ENCODE data around the gene MYO1B.

The MYO1B gene

GRCh38 chr2:191411472-191411871 lies 166.3 kb downstream of the MYO1B start:
- no peak for DNase-seq (ENCODE audit: extremely low read depth, low read depth)
- no peak for TF ChIP-seq CTCF (IDR thresholded peaks at IDR 0.05; ENCODE audit: low read depth, low read length)

- TF ChIP-seq CTCF (IDR thresholded peaks at IDR 0.05; ENCODE audit: low read depth, low read length): no peak
Observed at GRCh38 chr2:191412353-191412752, 167.1 kb downstream of the MYO1B start.

GRCh38 chr2:191415101-191415500 lies 169.9 kb downstream of the MYO1B start:
- DNase-seq (ENCODE audit: extremely low read depth, low read depth): no peak
- no peak for TF ChIP-seq CTCF (IDR thresholded peaks at IDR 0.05; ENCODE audit: low read depth, low read length)

More at GRCh38 chr2:191412353-191412752, 167.1 kb downstream of the MYO1B start:
- no peak for DNase-seq (ENCODE audit: extremely low read depth, low read depth)

- TF ChIP-seq CTCF (IDR thresholded peaks at IDR 0.05; ENCODE audit: low read depth, low read length): no peak
- no peak for DNase-seq (ENCODE audit: extremely low read depth, low read depth)
Observed at GRCh38 chr2:191415858-191416257, 170.7 kb downstream of the MYO1B start.

- DNase-seq (ENCODE audit: extremely low read depth, low read depth): no peak
- no peak for TF ChIP-seq CTCF (IDR thresholded peaks at IDR 0.05; ENCODE audit: low read depth, low read length)
Observed at GRCh38 chr2:191417746-191418145, 172.5 kb downstream of the MYO1B start.

GRCh38 chr2:191421950-191422349 lies 176.7 kb downstream of the MYO1B start:
- DNase-seq (ENCODE audit: extremely low read depth, low read depth): no peak
- TF ChIP-seq CTCF (IDR thresholded peaks at IDR 0.05; ENCODE audit: low read depth, low read length): no peak

- TF ChIP-seq CTCF (IDR thresholded peaks at IDR 0.05; ENCODE audit: low read depth, low read length): no peak
- no peak for DNase-seq (ENCODE audit: extremely low read depth, low read depth)
Observed at GRCh38 chr2:191427031-191427430, 181.8 kb downstream of the MYO1B start.
